Erythroblast (primary cell): Measurements from ENCODE around the gene H2AZ2.

Experiments
- GATA1 ChIP-seq: IDR thresholded peaks from 2 replicates; pipeline ENCODE4 v1.6.1; 2011; ENCODE audit warnings: low read depth, mild to moderate bottlenecking, control low read depth, low read length, moderate library complexity
- POLR2A ChIP-seq: IDR thresholded peaks from 2 replicates; pipeline ENCODE4 v1.6.1; 2011; ENCODE audit warnings: mild to moderate bottlenecking, low read length

GRCh38 chr7:44814919-44815318, 33.0 kb downstream of the H2AZ2 start:
- TF ChIP-seq POLR2A, result no peak
- no peak for TF ChIP-seq GATA1
